HUES6 (cell line): Measurements from ENCODE around the gene LFNG.

Experiments
- H3K27ac ChIP-seq: 2 replicates; pipeline ENCODE4 v1.7.0; 2013; ENCODE audit warnings: low read depth, mild to moderate bottlenecking, low read length, inconsistent platforms
- H3K27me3 ChIP-seq: 2 replicates; pipeline ENCODE4 v1.6.1; 2013; ENCODE audit warnings: low read length; ENCODE audit not compliant: control insufficient read depth, insufficient read depth
- H3K36me3 ChIP-seq: 2 replicates; pipeline ENCODE4 v1.6.1; 2013; ENCODE audit warnings: low read length; ENCODE audit not compliant: control insufficient read depth, insufficient read depth
- H3K4me1 ChIP-seq: 2 replicates; pipeline ENCODE4 v1.6.1; 2013; ENCODE audit warnings: low read length; ENCODE audit not compliant: control insufficient read depth, insufficient read depth
- H3K4me3 ChIP-seq: 2 replicates; pipeline ENCODE4 v1.5.1; 2013; ENCODE audit warnings: low read depth, low read length
- H3K9ac ChIP-seq: one replicate; pipeline ENCODE4 v1.6.1; 2013; ENCODE audit warnings: mild to moderate bottlenecking, low read length
- H3K9me3 ChIP-seq: 2 replicates; pipeline ENCODE4 v1.6.1; 2013; ENCODE audit warnings: low read depth, low read length; ENCODE audit not compliant: control insufficient read depth, insufficient read depth

The LFNG gene

GRCh38 chr7:2487586-2488271 is 31.8 kb upstream of the LFNG start:
- H3K27me3 ChIP-seq = no peaks in the 10 kb centered on the region
- H3K4me1 ChIP-seq = no peaks in the 10 kb centered on the region
- H3K36me3 ChIP-seq = no peaks in the 10 kb centered on the region
- H3K27ac ChIP-seq = no peak overlapping the region
- H3K9ac ChIP-seq = no peak overlapping the region
- no peak overlapping the region for H3K4me3 ChIP-seq
- peaks cover 5% of the 10 kb centered on the region; the same call in 1 of the 2 replicates for H3K9me3 ChIP-seq

GRCh38 chr7:2488272-2488645 is 31.3 kb upstream of the LFNG start:
- Histone ChIP-seq H3K4me1 (no peaks in the 10 kb centered on the region), H3K9ac (no peak overlapping the region), H3K4me3 (no peak overlapping the region), H3K36me3 (no peaks in the 10 kb centered on the region), H3K9me3 (0 out of 2 replicates have a peak, but pooled peaks cover under 1% of the 10 kb centered on the region), H3K27me3 (no peaks in the 10 kb centered on the region), H3K27ac (no peak overlapping the region)

- H3K4me3 ChIP-seq = no peak overlapping the region
- H3K36me3 ChIP-seq = no peaks in the 10 kb centered on the region
- H3K9me3 ChIP-seq = no peaks in the 10 kb centered on the region
- no peak overlapping the region for H3K9ac ChIP-seq
- H3K27me3 ChIP-seq = no peaks in the 10 kb centered on the region
- no peaks in the 10 kb centered on the region for H3K4me1 ChIP-seq
- no peak overlapping the region for H3K27ac ChIP-seq
Observed at GRCh38 chr7:2488681-2489080, 30.9 kb upstream of the LFNG start.

- Histone ChIP-seq H3K4me3 (no peak overlapping the region), H3K4me1 (no peaks in the 10 kb centered on the region), H3K9me3 (no peaks in the 10 kb centered on the region), H3K36me3 (no peaks in the 10 kb centered on the region), H3K27ac (no peak overlapping the region), H3K27me3 (no peaks in the 10 kb centered on the region), H3K9ac (no peak overlapping the region)
Observed at GRCh38 chr7:2490181-2490651, 29.4 kb upstream of the LFNG start.

- Histone ChIP-seq H3K4me3 (no peak overlapping the region), H3K9me3 (no peaks in the 10 kb centered on the region), H3K4me1 (peaks cover 9% of the 10 kb centered on the region; the same call in 1 of the 2 replicates), H3K9ac (no peak overlapping the region), H3K27me3 (no peaks in the 10 kb centered on the region), H3K27ac (no peak overlapping the region), H3K36me3 (no peaks in the 10 kb centered on the region)
Observed at GRCh38 chr7:2492038-2492437, 27.5 kb upstream of the LFNG start.

GRCh38 chr7:2493205-2494164 is 26.1 kb upstream of the LFNG start:
- H3K27me3 ChIP-seq = no peaks in the 10 kb centered on the region
- no peak overlapping the region for H3K9ac ChIP-seq
- H3K9me3 ChIP-seq = no peaks in the 10 kb centered on the region
- no peak overlapping the region for H3K4me3 ChIP-seq
- H3K36me3 ChIP-seq = no peaks in the 10 kb centered on the region
- no peak overlapping the region for H3K27ac ChIP-seq
- H3K4me1 ChIP-seq = peaks cover 21% of the 10 kb centered on the region; the same call in 1 of the 2 replicates

GRCh38 chr7:2494191-2495130 is 25.1 kb upstream of the LFNG start:
- H3K4me3 ChIP-seq = no peak overlapping the region
- H3K9ac ChIP-seq = no peak overlapping the region
- H3K4me1 ChIP-seq = peaks cover 31% of the 10 kb centered on the region
- H3K36me3 ChIP-seq = no peaks in the 10 kb centered on the region
- H3K27ac ChIP-seq = no peak overlapping the region
- no peaks in the 10 kb centered on the region for H3K27me3 ChIP-seq
- H3K9me3 ChIP-seq = no peaks in the 10 kb centered on the region

GRCh38 chr7:2495418-2496299 is 23.9 kb upstream of the LFNG start:
- no peaks in the 10 kb centered on the region for H3K27me3 ChIP-seq
- no peak overlapping the region for H3K27ac ChIP-seq

GRCh38 chr7:2496375-2496774 is 23.2 kb upstream of the LFNG start:
- Histone ChIP-seq H3K4me1 (peaks cover 41% of the 10 kb centered on the region), H3K36me3 (no peaks in the 10 kb centered on the region), H3K27ac (no peak overlapping the region)

More at GRCh38 chr7:2495418-2496299, 23.9 kb upstream of the LFNG start:
- no peak overlapping the region for H3K4me3 ChIP-seq
- no peak overlapping the region for H3K9ac ChIP-seq
- no peaks in the 10 kb centered on the region for H3K36me3 ChIP-seq
- no peaks in the 10 kb centered on the region for H3K9me3 ChIP-seq
- H3K4me1 ChIP-seq = peaks cover 41% of the 10 kb centered on the region

GRCh38 chr7:2497065-2497464 is 22.5 kb upstream of the LFNG start:
- H3K4me3 ChIP-seq = no peak overlapping the region
- no peaks in the 10 kb centered on the region for H3K9me3 ChIP-seq
- H3K27ac ChIP-seq = no peak overlapping the region
- no peak overlapping the region for H3K9ac ChIP-seq
- no peaks in the 10 kb centered on the region for H3K36me3 ChIP-seq
- H3K27me3 ChIP-seq = no peaks in the 10 kb centered on the region
- H3K4me1 ChIP-seq = peaks cover 41% of the 10 kb centered on the region

More at GRCh38 chr7:2496375-2496774, 23.2 kb upstream of the LFNG start:
- H3K4me3 ChIP-seq = no peak overlapping the region
- no peaks in the 10 kb centered on the region for H3K27me3 ChIP-seq
- H3K9ac ChIP-seq = no peak overlapping the region
- H3K9me3 ChIP-seq = no peaks in the 10 kb centered on the region
